Activated CD8-positive, alpha-beta memory T cell treated with anti-CD3 and anti-CD28 coated beads, Interleukin-2, amount 50 U/mL, for 48 hours (primary cell): Measurements from ENCODE around the gene WFIKKN1.

Experiments used
- DNase-seq: peaks from one replicate; pipeline ENCODE4 v3.0.0-alpha.2; 2020

The WFIKKN1 gene

DNA sequence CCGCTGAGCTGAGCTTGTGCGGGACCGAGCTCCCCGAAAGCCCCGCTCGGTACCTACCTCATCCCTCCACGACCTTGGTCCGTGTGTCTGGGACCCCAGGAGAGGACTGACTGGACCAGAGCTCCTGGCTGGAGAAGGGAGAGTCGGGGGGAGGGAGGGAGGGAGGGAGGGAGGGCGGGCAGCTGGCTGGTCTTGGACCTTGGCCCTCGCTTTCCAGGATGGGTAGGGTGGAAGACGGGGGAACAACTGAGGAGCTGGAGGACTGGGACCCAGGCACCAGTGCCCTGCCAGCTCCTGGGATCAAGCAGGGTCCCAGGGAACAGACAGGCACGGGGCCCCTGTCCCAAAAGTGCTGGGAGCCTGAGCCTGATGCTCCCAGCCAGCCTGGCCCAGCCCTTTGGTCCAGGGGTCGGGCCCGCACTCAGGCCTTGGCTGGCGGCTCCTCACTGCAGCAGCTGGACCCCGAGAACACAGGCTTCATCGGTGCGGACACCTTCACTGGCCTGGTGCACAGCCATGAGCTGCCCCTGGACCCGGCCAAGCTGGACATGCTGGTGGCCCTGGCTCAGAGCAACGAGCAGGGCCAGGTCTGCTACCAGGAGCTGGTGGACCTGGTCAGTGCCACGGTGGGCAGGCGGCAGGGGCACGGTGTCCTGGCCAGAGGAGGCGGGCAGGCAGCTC is 45.2 kb downstream of the WFIKKN1 start:
- no peak for DNase-seq

DNA sequence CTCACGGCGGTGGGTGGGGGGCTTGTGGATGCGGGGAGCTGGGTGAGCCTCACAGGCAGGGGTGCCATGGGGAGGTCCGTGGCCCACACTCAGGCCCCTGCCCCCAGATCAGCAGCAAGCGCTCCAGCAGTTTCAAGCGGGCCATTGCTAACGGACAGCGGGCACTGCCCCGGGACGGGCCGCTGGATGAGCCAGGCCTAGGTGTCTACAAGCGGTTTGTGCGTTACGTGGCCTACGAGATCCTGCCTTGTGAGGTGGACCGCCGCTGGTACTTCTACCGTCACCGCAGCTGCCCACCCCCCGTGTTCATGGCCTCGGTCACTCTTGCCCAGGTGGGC is 45.7 kb downstream of the WFIKKN1 start:
- no peak for DNase-seq

DNA sequence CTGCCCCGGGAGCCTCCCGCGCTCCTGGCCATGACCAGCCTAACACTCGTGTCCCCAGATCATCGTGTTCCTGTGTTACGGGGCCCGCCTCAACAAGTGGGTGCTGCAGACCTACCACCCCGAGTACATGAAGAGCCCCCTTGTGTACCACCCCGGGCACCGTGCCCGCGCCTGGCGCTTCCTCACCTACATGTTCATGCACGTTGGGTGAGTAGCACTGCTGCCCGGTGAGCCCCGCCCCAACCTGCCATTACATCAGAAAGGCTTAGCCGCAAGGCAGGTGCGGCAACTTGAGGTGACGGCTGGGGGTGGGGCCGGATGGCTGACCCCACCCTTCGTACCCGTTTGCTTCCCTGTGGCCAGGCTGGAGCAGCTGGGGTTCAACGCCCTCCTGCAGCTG is 46.1 kb downstream of the WFIKKN1 start:
- no peak for DNase-seq

DNA sequence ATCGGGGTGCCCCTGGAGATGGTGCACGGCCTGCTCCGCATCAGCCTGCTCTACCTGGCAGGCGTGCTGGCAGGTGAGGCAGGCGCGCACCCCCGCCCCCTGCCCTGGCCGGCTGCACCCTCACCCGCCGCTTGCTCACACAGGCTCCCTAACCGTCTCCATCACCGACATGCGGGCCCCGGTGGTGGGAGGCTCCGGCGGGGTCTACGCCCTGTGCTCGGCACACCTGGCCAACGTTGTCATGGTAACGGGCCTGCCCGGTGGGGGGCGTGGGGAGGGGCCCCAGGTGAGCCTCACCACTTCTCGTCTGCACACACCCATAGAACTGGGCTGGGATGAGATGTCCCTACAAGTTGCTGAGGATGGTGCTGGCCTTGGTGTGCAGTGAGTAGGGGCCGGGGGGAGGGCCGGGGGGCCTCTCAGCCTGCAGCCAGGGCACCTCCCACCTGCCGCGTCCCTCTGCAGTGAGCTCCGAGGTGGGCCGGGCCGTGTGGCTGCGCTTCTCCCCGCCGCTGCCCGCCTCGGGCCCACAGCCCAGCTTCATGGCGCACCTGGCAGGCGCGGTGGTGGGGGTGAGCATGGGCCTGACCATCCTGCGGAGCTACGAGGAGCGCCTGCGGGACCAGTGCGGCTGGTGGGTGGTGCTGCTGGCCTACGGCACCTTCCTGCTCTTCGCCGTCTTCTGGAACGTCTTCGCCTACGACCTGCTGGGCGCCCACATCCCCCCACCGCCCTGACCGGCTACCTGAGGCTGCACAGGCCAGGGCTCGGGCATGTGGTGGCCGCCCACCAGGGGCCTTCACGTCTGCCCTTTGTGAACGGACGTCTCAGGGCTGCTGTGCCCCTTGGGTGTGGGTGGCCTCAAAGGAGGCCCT is 46.8 kb downstream of the WFIKKN1 start:
- no peak for DNase-seq

DNA sequence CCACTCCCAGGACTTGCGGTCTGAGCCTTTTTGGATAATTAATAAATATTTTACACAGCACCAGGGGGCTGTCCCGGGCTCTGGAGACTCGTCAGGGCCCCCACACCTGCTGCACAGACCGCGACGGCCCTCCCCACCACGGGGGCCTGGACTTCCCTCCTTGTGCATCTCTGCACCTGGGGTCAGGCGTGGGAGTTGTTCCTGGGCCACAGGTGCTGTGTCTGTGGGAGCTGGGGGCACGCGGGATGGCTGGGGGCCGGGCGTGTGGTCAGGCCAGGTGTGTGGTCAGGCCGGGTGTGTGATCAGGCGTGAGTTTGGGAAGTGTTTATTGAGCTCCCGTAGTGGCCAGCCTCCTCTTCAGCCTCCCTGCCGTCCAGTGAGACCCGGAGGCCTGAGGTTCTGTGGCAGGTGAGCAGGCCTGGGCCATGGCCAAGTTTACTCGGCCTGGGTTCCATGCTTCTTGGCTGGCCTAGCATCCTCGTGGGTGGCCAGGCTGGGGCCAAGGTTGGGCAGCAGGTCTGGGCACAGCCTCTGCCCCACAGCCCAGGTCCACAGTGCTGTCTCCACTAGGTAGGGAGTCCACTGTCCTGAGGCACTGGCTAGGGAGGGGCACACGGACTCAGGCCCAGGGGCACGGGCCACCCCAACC is 47.5 kb downstream of the WFIKKN1 start:
- no peak for DNase-seq

DNA sequence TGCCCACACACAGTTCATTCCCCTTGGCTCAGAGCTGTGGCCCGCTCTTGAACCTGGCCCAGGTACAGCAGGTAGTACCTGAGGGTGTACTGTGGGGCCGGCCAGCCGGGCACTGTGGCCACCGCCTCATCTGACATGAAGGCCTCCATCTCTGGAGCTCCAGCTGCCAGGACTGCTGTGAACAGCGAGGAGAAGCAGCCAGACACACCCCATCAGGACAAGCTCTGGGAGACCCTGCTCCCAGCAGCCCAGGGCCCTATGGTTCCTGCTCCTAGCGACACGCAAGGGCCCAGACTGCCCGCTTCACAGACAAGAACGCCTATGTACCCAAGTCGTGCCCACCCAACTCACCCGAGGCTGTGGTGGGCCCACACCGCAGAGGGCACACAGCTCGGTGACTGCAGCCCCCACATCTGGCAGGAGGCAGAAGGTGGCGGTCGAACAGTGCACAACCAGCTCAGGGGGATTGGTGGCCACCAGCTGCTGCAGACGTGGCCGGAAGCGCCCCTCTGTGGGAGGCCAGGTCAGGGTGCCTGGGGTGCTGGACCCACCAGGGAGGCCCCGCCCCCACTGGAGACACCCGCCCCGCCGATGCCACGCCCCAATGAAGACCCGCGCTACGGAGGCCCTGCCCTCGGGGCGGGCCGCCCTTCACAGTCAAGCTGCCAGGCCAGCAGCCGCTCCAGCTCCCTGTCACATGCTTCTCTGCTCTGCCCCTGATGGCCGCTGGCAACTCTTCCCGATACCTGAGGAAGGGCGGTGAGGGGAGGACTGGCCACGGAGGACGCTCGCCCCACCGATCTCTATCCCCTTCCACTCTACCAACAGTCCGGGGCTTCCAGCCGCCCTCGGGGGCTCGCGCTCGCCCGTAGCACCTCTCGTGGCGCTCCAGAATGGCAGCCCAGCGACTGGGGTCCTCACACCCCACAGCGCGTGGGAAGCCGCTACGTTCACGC is 48.4 kb downstream of the WFIKKN1 start:
- DNase-seq: peak; percentile 84

DNA sequence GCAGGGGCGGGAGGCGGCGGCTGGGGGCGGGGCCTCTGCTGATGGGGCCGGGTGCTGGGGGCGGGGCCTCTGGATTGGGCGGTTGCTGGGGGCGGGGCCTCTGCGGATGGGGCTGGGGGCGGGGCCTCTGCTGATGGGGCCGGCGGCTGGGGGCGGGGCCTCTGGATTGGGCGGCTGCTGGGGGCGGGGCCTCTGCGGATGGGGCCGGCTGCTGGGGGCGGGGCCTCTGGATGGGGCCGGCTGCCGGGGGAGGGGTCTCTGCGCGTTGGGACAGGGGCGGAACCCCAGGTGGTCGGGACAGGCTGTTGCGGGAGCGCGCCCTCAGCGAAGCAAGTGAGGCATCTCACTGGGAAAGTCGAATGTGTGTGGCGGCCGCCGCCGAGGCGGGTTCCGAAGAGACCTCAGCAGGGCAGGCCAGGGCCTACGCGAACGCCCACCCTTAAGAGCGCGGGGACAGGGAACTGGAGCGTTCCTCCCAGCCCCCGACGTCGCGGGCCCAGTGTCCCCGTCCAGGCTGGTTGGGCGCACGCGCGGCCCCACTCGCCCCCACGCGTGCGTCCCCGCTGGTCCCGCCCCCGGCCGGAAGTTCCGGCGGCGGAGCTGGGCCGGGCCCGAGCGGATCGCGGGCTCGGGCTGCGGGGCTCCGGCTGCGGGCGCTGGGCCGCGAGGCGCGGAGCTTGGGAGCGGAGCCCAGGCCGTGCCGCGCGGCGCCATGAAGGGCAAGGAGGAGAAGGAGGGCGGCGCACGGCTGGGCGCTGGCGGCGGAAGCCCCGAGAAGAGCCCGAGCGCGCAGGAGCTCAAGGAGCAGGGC is 49.2 kb downstream of the WFIKKN1 start, which contains the start of gene STUB1:
STUB1 (plus strand) TSS at position 597 of the 811 bp plus-strand sequence; CDS start at position 713, 116 bp downstream.
- peak; percentile 97 for DNase-seq

DNA sequence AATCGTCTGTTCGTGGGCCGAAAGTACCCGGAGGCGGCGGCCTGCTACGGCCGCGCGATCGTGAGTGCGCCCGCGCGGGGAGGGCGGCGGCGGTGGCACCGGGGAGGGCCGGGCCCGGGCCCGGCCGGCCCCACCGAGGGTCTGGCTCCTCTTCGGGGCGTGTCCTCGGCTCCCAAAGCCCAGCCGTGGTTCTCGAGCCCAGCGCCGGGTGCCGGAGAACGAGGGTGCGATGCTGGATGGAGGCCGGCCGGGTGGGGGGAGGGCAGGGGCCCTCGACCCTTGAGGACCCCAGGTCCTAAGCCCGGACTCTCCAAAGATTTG is 49.8 kb downstream of the WFIKKN1 start:
- no peak for DNase-seq

DNA sequence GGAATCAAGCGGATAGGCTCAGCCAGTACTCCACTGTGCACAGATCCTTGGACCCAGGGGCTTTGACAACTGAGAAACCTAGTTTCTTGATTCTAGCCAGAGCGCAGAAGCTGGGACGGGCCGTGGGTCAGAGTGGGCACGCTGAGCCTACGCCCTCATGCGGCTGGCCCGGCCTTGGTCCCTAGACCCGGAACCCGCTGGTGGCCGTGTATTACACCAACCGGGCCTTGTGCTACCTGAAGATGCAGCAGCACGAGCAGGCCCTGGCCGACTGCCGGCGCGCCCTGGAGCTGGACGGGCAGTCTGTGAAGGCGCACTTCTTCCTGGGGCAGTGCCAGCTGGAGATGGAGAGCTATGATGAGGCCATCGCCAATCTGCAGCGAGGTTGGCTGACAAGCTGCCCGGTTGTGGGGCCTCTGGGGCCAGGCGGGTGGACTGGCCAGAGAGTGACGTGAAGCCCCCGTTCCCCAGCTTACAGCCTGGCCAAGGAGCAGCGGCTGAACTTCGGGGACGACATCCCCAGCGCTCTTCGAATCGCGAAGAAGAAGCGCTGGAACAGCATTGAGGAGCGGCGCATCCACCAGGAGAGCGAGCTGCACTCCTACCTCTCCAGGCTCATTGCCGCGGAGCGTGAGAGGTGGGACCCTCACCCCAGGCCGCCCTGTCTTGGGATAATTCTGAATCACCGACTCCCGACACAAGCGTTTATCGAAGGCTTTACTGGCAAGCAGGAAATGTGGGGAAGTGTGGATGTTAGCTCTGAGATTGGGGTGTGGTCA is 50.4 kb downstream of the WFIKKN1 start:
- no peak for DNase-seq

DNA sequence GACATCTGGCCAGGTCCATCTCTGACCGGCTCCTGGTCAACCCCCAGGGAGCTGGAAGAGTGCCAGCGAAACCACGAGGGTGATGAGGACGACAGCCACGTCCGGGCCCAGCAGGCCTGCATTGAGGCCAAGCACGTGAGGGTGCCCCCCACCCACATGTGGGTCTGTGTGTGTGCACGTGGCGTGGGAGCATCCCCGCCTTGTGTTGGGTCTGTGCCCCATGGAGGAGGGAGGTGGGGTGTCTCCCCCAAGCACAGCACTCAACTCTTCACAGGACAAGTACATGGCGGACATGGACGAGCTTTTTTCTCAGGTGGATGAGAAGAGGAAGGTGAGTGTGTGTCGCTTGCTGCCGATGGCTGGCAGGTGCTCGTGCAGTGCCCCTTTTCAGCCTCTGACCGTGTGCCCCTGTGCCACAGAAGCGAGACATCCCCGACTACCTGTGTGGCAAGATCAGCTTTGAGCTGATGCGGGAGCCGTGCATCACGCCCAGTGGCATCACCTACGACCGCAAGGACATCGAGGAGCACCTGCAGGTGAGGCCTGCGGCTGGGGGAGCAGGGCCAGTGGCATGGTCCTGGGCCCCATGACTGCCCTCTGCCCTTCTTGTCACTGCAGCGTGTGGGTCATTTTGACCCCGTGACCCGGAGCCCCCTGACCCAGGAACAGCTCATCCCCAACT is 51.1 kb downstream of the WFIKKN1 start:
- DNase-seq: no peak

DNA sequence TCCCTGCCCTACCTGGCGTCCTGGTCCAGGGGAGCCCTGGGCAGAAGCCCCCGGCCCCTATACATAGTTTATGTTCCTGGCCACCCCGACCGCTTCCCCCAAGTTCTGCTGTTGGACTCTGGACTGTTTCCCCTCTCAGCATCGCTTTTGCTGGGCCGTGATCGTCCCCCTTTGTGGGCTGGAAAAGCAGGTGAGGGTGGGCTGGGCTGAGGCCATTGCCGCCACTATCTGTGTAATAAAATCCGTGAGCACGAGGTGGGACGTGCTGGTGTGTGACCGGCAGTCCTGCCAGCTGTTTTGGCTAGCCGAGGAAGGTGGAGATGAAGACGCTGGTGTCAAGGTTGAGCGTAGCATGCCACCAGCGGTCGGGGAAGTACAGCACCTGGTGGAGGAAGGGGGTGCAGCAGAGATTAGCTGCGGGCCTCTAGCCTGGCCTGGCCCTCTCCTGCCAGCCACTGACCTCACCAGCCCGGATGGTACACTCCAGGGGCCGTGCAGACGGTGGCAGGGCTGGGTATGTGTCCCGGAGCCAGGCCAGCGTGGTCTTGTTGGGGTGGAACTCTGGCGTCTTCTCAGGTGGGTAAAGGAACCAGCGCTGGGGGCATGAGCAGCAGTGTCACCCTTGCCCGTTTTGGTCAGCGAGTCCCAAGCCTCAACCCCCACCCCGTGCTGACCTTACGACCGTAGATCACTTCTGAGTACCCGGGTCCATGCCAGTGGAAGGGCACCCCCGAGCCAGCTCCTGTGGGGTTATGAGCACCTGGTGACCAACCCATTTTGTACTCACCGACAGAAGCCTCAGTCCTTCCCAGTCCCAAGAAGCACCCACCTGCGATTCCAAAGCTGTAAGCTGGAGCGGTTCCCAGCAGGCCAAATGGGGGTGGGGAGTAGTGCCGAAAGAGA is 52.0 kb downstream of the WFIKKN1 start:
- DNase-seq: no peak

DNA sequence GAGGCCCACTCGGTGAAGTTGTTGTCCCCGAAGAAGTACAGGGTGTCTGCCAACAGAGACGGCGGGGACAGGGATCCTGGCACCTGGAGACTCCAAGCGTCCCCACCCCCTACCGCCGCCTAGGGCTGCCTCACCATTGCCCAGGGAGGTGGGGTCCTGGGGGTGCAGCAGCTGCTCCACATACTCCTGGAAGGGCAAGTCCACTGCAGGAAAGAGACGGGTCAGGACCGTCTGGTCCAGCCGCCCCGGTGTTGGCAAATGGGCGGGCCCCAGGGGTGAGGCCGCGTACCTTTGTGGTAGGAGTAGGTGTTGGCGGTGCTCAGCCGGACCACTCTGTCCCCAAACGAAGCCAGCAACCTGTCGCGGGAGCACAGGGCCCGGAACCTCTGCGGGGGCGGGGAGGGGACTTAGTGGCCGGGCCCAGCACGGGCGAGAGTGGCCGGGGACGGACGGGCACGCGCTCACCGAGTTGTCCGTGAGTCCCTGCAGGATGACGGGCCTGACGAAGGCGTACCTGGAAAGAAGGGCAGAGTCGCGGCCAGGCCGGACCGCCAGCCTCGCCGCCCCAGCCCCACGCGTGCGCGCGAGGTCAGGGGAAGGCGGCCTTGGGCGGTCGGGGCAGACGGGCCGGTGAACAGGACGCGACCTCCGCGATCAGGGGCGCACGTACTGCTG is 52.7 kb downstream of the WFIKKN1 start:
- DNase-seq: no peak
